ENCODE results near the gene ARVCF. TPM values are rescaled to one million over a fixed set of nuclear protein-coding genes. Genes with fewer than 3 reads are reported as not detected.
A peak's percentile ranks its signal among the peaks of the same experiment; 100 is the strongest.

The ARVCF gene
- total and polyA plus RNA-seq, 9 of the 15 experiments (the other 6 are each of a cell fraction or from before 2014, with no cell fraction given): 0.03 to 97.4 (median 15.6) TPM

DNA sequence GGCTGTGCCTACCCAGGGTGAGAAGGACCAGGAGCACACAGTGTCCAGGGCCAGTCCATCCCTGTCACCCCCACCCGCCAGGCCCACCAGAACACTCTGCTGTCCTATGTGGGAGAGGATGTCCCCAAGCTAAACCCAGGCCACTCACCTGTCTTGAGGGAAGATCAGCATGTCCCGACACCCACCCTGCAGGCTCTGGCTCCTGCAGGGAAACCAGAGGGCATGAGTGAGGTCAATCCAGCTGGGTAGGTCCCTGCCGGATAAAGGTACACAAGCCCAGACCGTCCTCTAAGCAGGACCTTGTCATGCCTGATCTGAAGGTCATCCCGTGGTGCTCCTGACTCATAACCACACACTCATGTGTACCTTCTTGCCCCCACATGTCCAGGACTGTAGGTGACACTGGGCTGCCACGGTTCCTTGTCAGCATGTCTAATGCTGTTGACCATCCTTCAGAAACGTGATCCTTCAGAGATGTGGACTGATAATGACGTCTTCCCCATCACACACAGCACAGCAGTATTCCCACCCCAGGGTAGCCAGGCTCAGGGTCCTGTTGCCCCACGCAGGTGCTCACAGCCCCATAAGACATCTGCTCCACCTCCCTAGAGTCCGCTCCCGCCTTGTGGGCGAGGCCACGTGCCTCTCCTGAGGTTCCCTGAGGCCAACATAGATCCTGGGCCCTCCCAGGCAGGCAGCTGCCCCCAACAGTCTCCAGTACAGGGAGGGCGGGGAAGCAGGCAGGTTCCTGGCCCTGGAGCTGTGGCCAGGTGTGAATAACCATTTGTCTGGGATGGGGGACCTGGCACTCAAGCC is 6.1 kb downstream of the ARVCF start (continued):
- TF ChIP-seq, protein P1, sequence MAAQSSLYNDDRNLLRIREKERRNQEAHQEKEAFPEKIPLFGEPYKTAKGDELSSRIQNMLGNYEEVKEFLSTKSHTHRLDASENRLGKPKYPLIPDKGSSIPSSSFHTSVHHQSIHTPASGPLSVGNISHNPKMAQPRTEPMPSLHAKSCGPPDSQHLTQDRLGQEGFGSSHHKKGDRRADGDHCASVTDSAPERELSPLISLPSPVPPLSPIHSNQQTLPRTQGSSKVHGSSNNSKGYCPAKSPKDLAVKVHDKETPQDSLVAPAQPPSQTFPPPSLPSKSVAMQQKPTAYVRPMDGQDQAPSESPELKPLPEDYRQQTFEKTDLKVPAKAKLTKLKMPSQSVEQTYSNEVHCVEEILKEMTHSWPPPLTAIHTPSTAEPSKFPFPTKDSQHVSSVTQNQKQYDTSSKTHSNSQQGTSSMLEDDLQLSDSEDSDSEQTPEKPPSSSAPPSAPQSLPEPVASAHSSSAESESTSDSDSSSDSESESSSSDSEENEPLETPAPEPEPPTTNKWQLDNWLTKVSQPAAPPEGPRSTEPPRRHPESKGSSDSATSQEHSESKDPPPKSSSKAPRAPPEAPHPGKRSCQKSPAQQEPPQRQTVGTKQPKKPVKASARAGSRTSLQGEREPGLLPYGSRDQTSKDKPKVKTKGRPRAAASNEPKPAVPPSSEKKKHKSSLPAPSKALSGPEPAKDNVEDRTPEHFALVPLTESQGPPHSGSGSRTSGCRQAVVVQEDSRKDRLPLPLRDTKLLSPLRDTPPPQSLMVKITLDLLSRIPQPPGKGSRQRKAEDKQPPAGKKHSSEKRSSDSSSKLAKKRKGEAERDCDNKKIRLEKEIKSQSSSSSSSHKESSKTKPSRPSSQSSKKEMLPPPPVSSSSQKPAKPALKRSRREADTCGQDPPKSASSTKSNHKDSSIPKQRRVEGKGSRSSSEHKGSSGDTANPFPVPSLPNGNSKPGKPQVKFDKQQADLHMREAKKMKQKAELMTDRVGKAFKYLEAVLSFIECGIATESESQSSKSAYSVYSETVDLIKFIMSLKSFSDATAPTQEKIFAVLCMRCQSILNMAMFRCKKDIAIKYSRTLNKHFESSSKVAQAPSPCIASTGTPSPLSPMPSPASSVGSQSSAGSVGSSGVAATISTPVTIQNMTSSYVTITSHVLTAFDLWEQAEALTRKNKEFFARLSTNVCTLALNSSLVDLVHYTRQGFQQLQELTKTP (IDR thresholded peaks at IDR 0.05; ENCODE audit: low read depth in 1 of 2, partially characterized antibody in 2 of 2): no peak
- TF ChIP-seq PTTG1 (tag; IDR thresholded peaks at IDR 0.05; ENCODE audit: low read depth) (no peak), ASH1L (IDR thresholded peaks at IDR 0.05; ENCODE audit: borderline replicate concordance, low read depth, partially characterized antibody) (no peak), HNRNPUL1 (IDR thresholded peaks at IDR 0.05; ENCODE audit: low read length) (no peak), ZNF639 (CRISPR knock-in tag; conservative IDR thresholded peaks at IDR 0.05 in 1 of 2, IDR thresholded peaks at IDR 0.05 in 1 of 2) (no peak), RBM14 (IDR thresholded peaks at IDR 0.05; ENCODE audit: borderline replicate concordance, insufficient read depth, low read depth, low read length) (no peak), SPI1 (IDR thresholded peaks at IDR 0.05; ENCODE audit: borderline replicate concordance, low read depth, low read length) (no peak), YY1 (IDR thresholded peaks at IDR 0.05; ENCODE audit: borderline replicate concordance in 1 of 3, control insufficient read depth in 1 of 3, extremely low read depth in 1 of 3, insufficient read depth in 3 of 3, insufficient read length in 1 of 3, insufficient replicate concordance in 2 of 3, low read depth in 1 of 3, low read length in 2 of 3) (peak in 1 of 3 experiments; percentile 3)
- TF ChIP-seq, protein P2, sequence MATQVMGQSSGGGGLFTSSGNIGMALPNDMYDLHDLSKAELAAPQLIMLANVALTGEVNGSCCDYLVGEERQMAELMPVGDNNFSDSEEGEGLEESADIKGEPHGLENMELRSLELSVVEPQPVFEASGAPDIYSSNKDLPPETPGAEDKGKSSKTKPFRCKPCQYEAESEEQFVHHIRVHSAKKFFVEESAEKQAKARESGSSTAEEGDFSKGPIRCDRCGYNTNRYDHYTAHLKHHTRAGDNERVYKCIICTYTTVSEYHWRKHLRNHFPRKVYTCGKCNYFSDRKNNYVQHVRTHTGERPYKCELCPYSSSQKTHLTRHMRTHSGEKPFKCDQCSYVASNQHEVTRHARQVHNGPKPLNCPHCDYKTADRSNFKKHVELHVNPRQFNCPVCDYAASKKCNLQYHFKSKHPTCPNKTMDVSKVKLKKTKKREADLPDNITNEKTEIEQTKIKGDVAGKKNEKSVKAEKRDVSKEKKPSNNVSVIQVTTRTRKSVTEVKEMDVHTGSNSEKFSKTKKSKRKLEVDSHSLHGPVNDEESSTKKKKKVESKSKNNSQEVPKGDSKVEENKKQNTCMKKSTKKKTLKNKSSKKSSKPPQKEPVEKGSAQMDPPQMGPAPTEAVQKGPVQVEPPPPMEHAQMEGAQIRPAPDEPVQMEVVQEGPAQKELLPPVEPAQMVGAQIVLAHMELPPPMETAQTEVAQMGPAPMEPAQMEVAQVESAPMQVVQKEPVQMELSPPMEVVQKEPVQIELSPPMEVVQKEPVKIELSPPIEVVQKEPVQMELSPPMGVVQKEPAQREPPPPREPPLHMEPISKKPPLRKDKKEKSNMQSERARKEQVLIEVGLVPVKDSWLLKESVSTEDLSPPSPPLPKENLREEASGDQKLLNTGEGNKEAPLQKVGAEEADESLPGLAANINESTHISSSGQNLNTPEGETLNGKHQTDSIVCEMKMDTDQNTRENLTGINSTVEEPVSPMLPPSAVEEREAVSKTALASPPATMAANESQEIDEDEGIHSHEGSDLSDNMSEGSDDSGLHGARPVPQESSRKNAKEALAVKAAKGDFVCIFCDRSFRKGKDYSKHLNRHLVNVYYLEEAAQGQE (IDR thresholded peaks at IDR 0.05; ENCODE audit: borderline replicate concordance): no peak
- TF ChIP-seq, protein P2 (CRISPR knock-in tag; IDR thresholded peaks at IDR 0.05; ENCODE audit: low read depth): 0 out of 2 replicates have a peak, but pooled peaks have one; percentile 38

All from K562 (cell line).